NAMALWA (cell line): ENCODE data around the gene EPHA10.

Source experiments
- DNase-seq: peaks from one replicate; pipeline ENCODE4 v3.0.0-alpha.2; 2015; ENCODE audit warnings: low spot score

Gene EPHA10

GRCh38 chr1:37673920-37674319, 91.0 kb downstream of the EPHA10 start:
- DNase-seq: no peak

- no peak for DNase-seq
Observed at GRCh38 chr1:37672136-37672870, 92.6 kb downstream of the EPHA10 start.

GRCh38 chr1:37671261-37671660, 93.7 kb downstream of the EPHA10 start:
- DNase-seq: no peak

- no peak for DNase-seq
Observed at GRCh38 chr1:37670133-37670532, 94.8 kb downstream of the EPHA10 start.

GRCh38 chr1:37667023-37667671, 97.8 kb downstream of the EPHA10 start:
- DNase-seq: no peak

- DNase-seq: no peak
Observed at GRCh38 chr1:37666241-37666867, 98.6 kb downstream of the EPHA10 start.
